Transverse colon (tissue), 4 donors: ENCODE data around the gene FAF2. TPM values are rescaled to one million over a fixed set of nuclear protein-coding genes. Genes with fewer than 3 reads are reported as not detected.

Experiments
- DNase-seq: peaks from one replicate; pipeline ENCODE4 v3.0.0-alpha.2; 2019
- H3K27ac ChIP-seq, 4 donors: fragments of 200-600 bp; sonication (generic); 2 replicates each; pipeline ENCODE4 v1.5.1; 2016 to 2018; ENCODE audit warnings: inconsistent platforms in 4 of 4
- H3K27me3 ChIP-seq: fragments of 200-600 bp; sonication (generic); 2 replicates; pipeline ENCODE4 v1.5.1; 2017; ENCODE audit warnings: inconsistent platforms
- H3K36me3 ChIP-seq, 4 donors: fragments of 200-600 bp; sonication (generic); 2 replicates each; pipeline ENCODE4 v1.5.1; 2017 to 2019; ENCODE audit warnings: inconsistent platforms in 4 of 4
- H3K4me1 ChIP-seq, 4 donors: fragments of 200-600 bp; sonication (generic); 2 replicates each; pipeline ENCODE4 v1.5.1; 2017 to 2020; ENCODE audit warnings: inconsistent platforms in 4 of 4
- H3K4me3 ChIP-seq, 4 donors: fragments of 200-600 bp; sonication (generic); 1 replicate in 1 of 4; 2 replicates in 3 of 4; pipeline versions ENCODE4 v1.5.1 to v1.6.1; 2017 to 2019; ENCODE audit warnings: inconsistent platforms in 4 of 4
- H3K9me3 ChIP-seq, 2 donors: fragments of 200-600 bp; sonication (generic); 2 replicates each; pipeline ENCODE4 v1.5.1; 2017 to 2019; ENCODE audit warnings: inconsistent platforms in 2 of 2
- EP300 ChIP-seq: sonication (generic); formaldehyde crosslinking; IDR thresholded peaks from one replicate; pipeline ENCODE4 v1.6.1; 2017; ENCODE audit warnings: antibody characterized with exemption, low read depth
- POLR2A ChIP-seq: fragments of 450-650 bp; IDR thresholded peaks from one replicate; pipeline ENCODE4 v1.6.1; 2016; ENCODE audit warnings: antibody characterized with exemption, mild to moderate bottlenecking, moderate library complexity
- POLR2AphosphoS5 ChIP-seq, 3 donors: sonication (generic); formaldehyde crosslinking; IDR thresholded peaks; one replicate each; pipeline ENCODE4 v1.6.1; 2016; ENCODE audit warnings: antibody characterized with exemption in 3 of 3
- WGBS, 2 donors: methylation state at CpG; one replicate each; pipeline ENCODE4 v1.1.5; 2018; ENCODE audit warnings: low coverage in 1 of 2; 5-methylcytosine and 5-hydroxymethylcytosine counted together
- in situ Hi-C, 4 donors: fragments of 200-750 bp; cut with MboI; loops; one replicate each; pipeline versions ENCODE4 v1.15.0 to v1.15.1; 2017; ENCODE audit warnings: low sequenced_read_pairs in 3 of 4, low pct_ligation_motif_present in 1 of 4, low pct_unique_long_range_greater_than_20kb in 1 of 4
- intact Hi-C: fragments of 100-400 bp; cut with DNase I; formaldehyde crosslinking; loops from one replicate; pipeline ENCODE4 v1.15.1; 2023; ENCODE audit warnings: low total_unique reads
- total RNA-seq, 4 donors: library from RNA; depleted of rRNA; stranded (reverse); fragments of >200 nt; gene quantifications; one replicate each; pipeline ENCODE4 v1.1.0, GENCODE V29; 2016
- TF ChIP-seq, protein P1 (sequence below), 5 experiments: fragments of 200-600 bp in 3 of 5; fragments of 450-650 bp in 2 of 5; sonication (generic) in 3 of 5; IDR thresholded peaks; 1 replicate in 2 of 5; 2 replicates in 3 of 5; pipeline ENCODE4 v1.5.1; 2016 to 2017; ENCODE audit warnings: antibody characterized with exemption in 5 of 5, inconsistent platforms in 3 of 5, mild to moderate bottlenecking in 2 of 5, moderate library complexity in 1 of 5

The FAF2 gene
- total RNA-seq, 4 donors from 2014 or later = 3.8 to 32.4 (median 26.5) TPM

DNA sequence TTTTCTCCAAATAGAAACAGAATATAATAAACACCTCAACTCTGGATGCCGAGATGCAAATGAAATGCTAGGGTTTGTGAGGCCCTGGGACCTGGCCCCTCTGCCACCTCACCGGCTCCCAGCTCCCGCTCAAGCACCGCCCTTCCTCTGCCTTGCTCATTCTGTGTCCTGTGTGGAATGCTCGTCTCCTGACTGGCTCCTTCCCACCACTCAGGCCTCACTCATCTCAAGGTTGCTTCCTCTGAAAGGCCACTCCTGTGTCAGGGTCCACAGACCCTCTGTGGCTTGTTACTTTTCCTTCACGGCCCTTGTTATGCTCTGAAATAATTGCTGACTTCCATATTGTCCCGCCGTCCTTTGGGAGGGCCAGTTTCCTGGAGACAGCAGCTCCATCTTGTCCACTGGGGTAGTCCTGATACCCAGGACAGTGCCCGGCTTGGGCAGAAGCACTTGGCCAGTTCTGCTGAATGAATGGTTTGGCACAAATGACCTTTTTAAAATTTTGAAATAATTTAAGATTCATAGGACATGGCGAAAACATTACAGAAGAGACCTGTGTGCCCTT is 73.6 kb downstream of the FAF2 start:
- Histone ChIP-seq H3K27me3 (no peaks in the 10 kb centered on the region), H3K4me3 (no peak overlapping the region), H3K27ac (no peak overlapping the region), H3K9me3 (no peaks in the 10 kb centered on the region), H3K4me1 (no peaks in the 10 kb centered on the region), H3K36me3 (no peaks in the 10 kb centered on the region)
- WGBS, 2 donors = 60 to 82% methylated on average over 6 to 10 of the region's 10 CpGs
- intact Hi-C loops = no loop called here
- in situ Hi-C loops = no loop called here
- no peak for DNase-seq
- no peak for TF ChIP-seq EP300
- TF ChIP-seq, protein P1, sequence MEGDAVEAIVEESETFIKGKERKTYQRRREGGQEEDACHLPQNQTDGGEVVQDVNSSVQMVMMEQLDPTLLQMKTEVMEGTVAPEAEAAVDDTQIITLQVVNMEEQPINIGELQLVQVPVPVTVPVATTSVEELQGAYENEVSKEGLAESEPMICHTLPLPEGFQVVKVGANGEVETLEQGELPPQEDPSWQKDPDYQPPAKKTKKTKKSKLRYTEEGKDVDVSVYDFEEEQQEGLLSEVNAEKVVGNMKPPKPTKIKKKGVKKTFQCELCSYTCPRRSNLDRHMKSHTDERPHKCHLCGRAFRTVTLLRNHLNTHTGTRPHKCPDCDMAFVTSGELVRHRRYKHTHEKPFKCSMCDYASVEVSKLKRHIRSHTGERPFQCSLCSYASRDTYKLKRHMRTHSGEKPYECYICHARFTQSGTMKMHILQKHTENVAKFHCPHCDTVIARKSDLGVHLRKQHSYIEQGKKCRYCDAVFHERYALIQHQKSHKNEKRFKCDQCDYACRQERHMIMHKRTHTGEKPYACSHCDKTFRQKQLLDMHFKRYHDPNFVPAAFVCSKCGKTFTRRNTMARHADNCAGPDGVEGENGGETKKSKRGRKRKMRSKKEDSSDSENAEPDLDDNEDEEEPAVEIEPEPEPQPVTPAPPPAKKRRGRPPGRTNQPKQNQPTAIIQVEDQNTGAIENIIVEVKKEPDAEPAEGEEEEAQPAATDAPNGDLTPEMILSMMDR (IDR thresholded peaks at IDR 0.05) = no peak
- TF ChIP-seq POLR2AphosphoS5 (IDR thresholded peaks at IDR 0.05) = no peak
- no peak for TF ChIP-seq POLR2A

- H3K27ac ChIP-seq = no peak overlapping the region
- in situ Hi-C loops = no loop called here
- peaks cover 0 to 11% (median 4%) of the 10 kb centered on the region in 4 donors for H3K36me3 ChIP-seq
- TF ChIP-seq, protein P1 (IDR thresholded peaks at IDR 0.05) = no peak
- TF ChIP-seq POLR2AphosphoS5 (IDR thresholded peaks at IDR 0.05) = no peak
- no peaks in the 10 kb centered on the region for H3K27me3 ChIP-seq
- intact Hi-C loops = no loop called here
- 80 to 82% methylated on average over 1 to 6 of the region's 6 CpGs for WGBS, 2 donors
- DNase-seq = no peak
- H3K9me3 ChIP-seq = no peaks in the 10 kb centered on the region
- H3K4me1 ChIP-seq = no peaks in the 10 kb centered on the region
- no peak overlapping the region for H3K4me3 ChIP-seq
Measured at GRCh38 chr5:176524138-176524537, 76.0 kb downstream of the FAF2 start.

GRCh38 chr5:176524987-176525386 is 76.8 kb downstream of the FAF2 start:
- Histone ChIP-seq H3K4me3 (no peak overlapping the region), H3K36me3 (peaks cover 0 to 18% (median 7%) of the 10 kb centered on the region in 4 donors), H3K27me3 (no peaks in the 10 kb centered on the region), H3K9me3 (no peaks in the 10 kb centered on the region), H3K4me1 (no peaks in the 10 kb centered on the region), H3K27ac (no peak overlapping the region)
- DNase-seq = no peak
- in situ Hi-C loops = no loop called here
- TF ChIP-seq EP300 (no peak), POLR2AphosphoS5 (IDR thresholded peaks at IDR 0.05) (no peak), POLR2A (no peak)
- TF ChIP-seq, protein P1 (IDR thresholded peaks at IDR 0.05) = no peak
- WGBS, 2 donors = 84 to 100% methylated on average over 8 to 15 of the region's 15 CpGs
- intact Hi-C loops = no loop called here

GRCh38 chr5:176525677-176526076 is 77.5 kb downstream of the FAF2 start:
- DNase-seq = no peak
- Histone ChIP-seq H3K27me3 (no peaks in the 10 kb centered on the region), H3K27ac (no peak overlapping the region), H3K4me3 (no peak overlapping the region), H3K4me1 (peaks cover 0 to under 1% (median 0%) of the 10 kb centered on the region in 4 donors), H3K9me3 (no peaks in the 10 kb centered on the region), H3K36me3 (peaks cover 0 to 18% (median 7%) of the 10 kb centered on the region in 4 donors)
- no peak for TF ChIP-seq POLR2AphosphoS5 (IDR thresholded peaks at IDR 0.05)
- TF ChIP-seq, protein P1 (IDR thresholded peaks at IDR 0.05) = no peak
- no peak for TF ChIP-seq POLR2A
- no peak for TF ChIP-seq EP300
- 95 to 96% methylated on average over 6 to 9 of the region's 9 CpGs for WGBS, 2 donors
- in situ Hi-C loops (no loop called here), intact Hi-C loops (no loop called here)
